ENCODE data around the gene STX17. TPM values are rescaled to one million over a fixed set of nuclear protein-coding genes. Genes with fewer than 3 reads are reported as not detected.

STX17 gene
- total RNA-seq, 1 experiment from 2014 or later: 11.5 TPM

GRCh38 chr9:99907208-99907532 lies 716 bp downstream of the STX17 start:
- DNase-seq (ENCODE audit: low read depth, low spot score): no peak
- H3K4me1 ChIP-seq (ENCODE audit: control insufficient read depth, insufficient read depth, low read length): peaks cover 3% of the 10 kb centered on the region; the same call in 1 of the 2 replicates
- no peaks in the 10 kb centered on the region for H3K9me3 ChIP-seq (ENCODE audit: control insufficient read depth, insufficient read depth, low read depth, low read length)
- intact Hi-C loops (cut with micrococcal nuclease; ENCODE audit: unreplicated experiment): loop anchor here (5.0 kb wide), 1 partner anchor 85 kb away; the partner anchor contains the start of gene NR4A3
- BruUV-seq (replicated peaks): no TSS peak
- in situ Hi-C loops (cut with HindIII; ENCODE audit: low pct_unique_long_range_greater_than_20kb, low sequenced_read_pairs): no loop called here
- POLR2A ChIA-PET: interaction anchor here (0.7 kb wide), 1 partner anchor 88 kb away, joined by 4 read pairs; no protein-coding TSS in a partner anchor
- peak overlapping the region; percentile 81 for H3K27ac ChIP-seq (ENCODE audit: low read length)
- peaks cover 5% of the 10 kb centered on the region; the same call in 1 of the 2 replicates for H3K36me3 ChIP-seq (ENCODE audit: control insufficient read depth, insufficient read depth, low read length)
- CTCF ChIA-PET: no interaction called here
- no peak for ATAC-seq
- H3K27me3 ChIP-seq (ENCODE audit: control insufficient read depth, insufficient read depth, low read length): no peaks in the 10 kb centered on the region
- H3K4me3 ChIP-seq (ENCODE audit: low read depth in 2 of 2, low read length in 2 of 2): peak overlapping the region; percentile 66 to 75
- TF ChIP-seq REST (IDR thresholded peaks at IDR 0.05; ENCODE audit: insufficient read depth in 1 of 2, low read depth in 2 of 2, low read length in 1 of 2) (no peak), CTCF (IDR thresholded peaks at IDR 0.05) (no peak), POLR2AphosphoS5 (IDR thresholded peaks at IDR 0.05; ENCODE audit: low read depth, low read length) (no peak), TCF7L2 (IDR thresholded peaks at IDR 0.05; ENCODE audit: low read depth, low read length) (no peak), SIN3A (IDR thresholded peaks at IDR 0.05; ENCODE audit: borderline replicate concordance, insufficient read depth, low read depth, low read length) (no peak)

GRCh38 chr9:99911600-99911999 lies 5.1 kb downstream of the STX17 start:
- ATAC-seq (no peak), DNase-seq (ENCODE audit: low read depth, low spot score) (no peak)
- CTCF ChIA-PET: no interaction called here
- in situ Hi-C loops (cut with HindIII; ENCODE audit: low pct_unique_long_range_greater_than_20kb, low sequenced_read_pairs): no loop called here
- Histone ChIP-seq H3K27ac (ENCODE audit: low read length) (no peak overlapping the region), H3K9me3 (ENCODE audit: control insufficient read depth, insufficient read depth, low read depth, low read length) (no peaks in the 10 kb centered on the region), H3K36me3 (ENCODE audit: control insufficient read depth, insufficient read depth, low read length) (peaks cover 5% of the 10 kb centered on the region; the same call in 1 of the 2 replicates), H3K4me1 (ENCODE audit: control insufficient read depth, insufficient read depth, low read length) (peaks cover 3% of the 10 kb centered on the region; the same call in 1 of the 2 replicates), H3K4me3 (ENCODE audit: low read depth in 2 of 2, low read length in 2 of 2) (no peak overlapping the region), H3K27me3 (ENCODE audit: control insufficient read depth, insufficient read depth, low read length) (no peaks in the 10 kb centered on the region)
- intact Hi-C loops (cut with micrococcal nuclease; ENCODE audit: unreplicated experiment): no loop called here
- TF ChIP-seq CTCF (IDR thresholded peaks at IDR 0.05): no peak
- no peak for TF ChIP-seq POLR2AphosphoS5 (IDR thresholded peaks at IDR 0.05; ENCODE audit: low read depth, low read length)
- TF ChIP-seq TCF7L2 (IDR thresholded peaks at IDR 0.05; ENCODE audit: low read depth, low read length): no peak
- TF ChIP-seq SIN3A (IDR thresholded peaks at IDR 0.05; ENCODE audit: borderline replicate concordance, insufficient read depth, low read depth, low read length): no peak
- TF ChIP-seq REST (IDR thresholded peaks at IDR 0.05; ENCODE audit: insufficient read depth in 1 of 2, low read depth in 2 of 2, low read length in 1 of 2): no peak
- no TSS peak for BruUV-seq (replicated peaks)
- POLR2A ChIA-PET: no interaction called here
